ENCODE measurements around the gene PLCB1. TPM values are rescaled to one million over a fixed set of nuclear protein-coding genes. Genes with fewer than 3 reads are reported as not detected.

PLCB1 gene
- total and polyA plus RNA-seq, 10 of the 15 experiments (the other 5 are each of a cell fraction or from before 2014, with no cell fraction given) = 0.05 to 5.3 (median 0.17) TPM; not detected in 1

- TF ChIP-seq CREB1 (IDR thresholded peaks at IDR 0.05; ENCODE audit: low read depth) (no peak), PML (IDR thresholded peaks at IDR 0.05; ENCODE audit: low read length) (no peak), ZBTB4 (CRISPR knock-in tag; IDR thresholded peaks at IDR 0.05) (no peak)
Observed at GRCh38 chr20:8232332-8232731, 100.3 kb downstream of the PLCB1 start (continued).

GRCh38 chr20:8234580-8234979, 102.5 kb downstream of the PLCB1 start:
- Histone ChIP-seq H3K4me3 (no peak overlapping the region), H2AFZ (ENCODE audit: control insufficient read depth, low read depth, low read length) (no peak overlapping the region), H3K36me3 (ENCODE audit: control insufficient read depth in 2 of 2, insufficient read depth in 2 of 2, low read length in 1 of 2) (no peaks in the 10 kb centered on the region), H3K79me2 (ENCODE audit: control insufficient read depth, insufficient read depth, low read length) (no peaks in the 10 kb centered on the region), H3K27me3 (replicated peaks in 1 of 2; ENCODE audit: control insufficient read depth in 2 of 2, insufficient read depth in 2 of 2, low read length in 1 of 2) (no peaks in the 10 kb centered on the region; a peak in 1 of 4 replicates), H4K20me1 (ENCODE audit: control insufficient read depth, insufficient read depth) (no peaks in the 10 kb centered on the region), H3K27ac (ENCODE audit: control insufficient read depth, insufficient read depth) (no peak overlapping the region), H3K4me1 (ENCODE audit: control insufficient read depth, insufficient read depth, low read length) (no peaks in the 10 kb centered on the region), H3K9me3 (replicated peaks; ENCODE audit: control insufficient read depth, insufficient read depth, low read length) (no peaks in the 10 kb centered on the region), H3K9ac (ENCODE audit: control insufficient read depth, insufficient read depth, low read length) (no peak overlapping the region), H3K4me2 (ENCODE audit: control insufficient read depth, insufficient read depth) (no peak overlapping the region)
- CTCF ChIA-PET = no interaction called here
- in situ Hi-C loops (cut with MboI) = no loop called here
- SMC1A ChIA-PET (ENCODE audit: uncharacterized antibody, unreplicated experiment) = no interaction called here
- POLR2A ChIA-PET = no interaction called here
- no TSS peak for BruUV-seq (replicated peaks)
- RAD21 ChIA-PET (ENCODE audit: unreplicated experiment) = no interaction called here
- intact Hi-C loops (cut with micrococcal nuclease; ENCODE audit: unreplicated experiment) = no loop called here
- FAIRE-seq (no peak), DNase-seq (ENCODE audit: low read depth, low spot score) (no peak), ATAC-seq (no peak)
- WGBS (ENCODE audit: insufficient coverage, insufficient replicate concordance, low lambda C conversion rate, missing lambda C conversion rate) = 50% methylated on average over 2 of the region's 2 CpGs
- TF ChIP-seq BCL11A (IDR thresholded peaks at IDR 0.05; ENCODE audit: low read depth, low read length) (no peak), NR2C1 (IDR thresholded peaks at IDR 0.05) (no peak), CEBPZ (IDR thresholded peaks at IDR 0.05; ENCODE audit: low read depth, low read length) (no peak), JUNB (IDR thresholded peaks at IDR 0.05) (no peak), ZNF384 (IDR thresholded peaks at IDR 0.05; ENCODE audit: borderline replicate concordance, low read depth, low read length) (no peak), BHLHE40 (IDR thresholded peaks at IDR 0.05; ENCODE audit: borderline replicate concordance in 1 of 2, low read depth in 2 of 2, low read length in 1 of 2) (no peak), STAT3 (IDR thresholded peaks at IDR 0.05; ENCODE audit: low read depth, low read length) (no peak), RELB (IDR thresholded peaks at IDR 0.05; ENCODE audit: low read depth) (no peak), FOS (IDR thresholded peaks at IDR 0.05; ENCODE audit: borderline replicate concordance, extremely low read depth, insufficient read length) (no peak), BCL3 (IDR thresholded peaks at IDR 0.05; ENCODE audit: borderline replicate concordance, insufficient read depth, low read depth, low read length, poor library complexity, severe bottlenecking) (no peak), POLR2AphosphoS2 (IDR thresholded peaks at IDR 0.05; ENCODE audit: low read depth, low read length) (no peak)
